Fibroblast of pulmonary artery (primary cell): ENCODE results near the gene SGPL1.

Experiments used
- DNase-seq: peaks from one replicate; pipeline ENCODE4 v3.0.0-alpha.2; 2010; ENCODE audit warnings: low read depth
- H3K4me3 ChIP-seq: replicated peaks from 2 replicates; pipeline ENCODE4 v1.5.1; 2011; ENCODE audit warnings: low read depth, mild to moderate bottlenecking, control low read depth, low read length, moderate library complexity
- TF ChIP-seq, protein P1 (sequence below): IDR thresholded peaks from 2 replicates; pipeline ENCODE4 v1.5.1; 2011; ENCODE audit warnings: mild to moderate bottlenecking, control low read depth, low read length, inconsistent platforms; ENCODE audit errors: missing control alignments

Gene SGPL1

DNA sequence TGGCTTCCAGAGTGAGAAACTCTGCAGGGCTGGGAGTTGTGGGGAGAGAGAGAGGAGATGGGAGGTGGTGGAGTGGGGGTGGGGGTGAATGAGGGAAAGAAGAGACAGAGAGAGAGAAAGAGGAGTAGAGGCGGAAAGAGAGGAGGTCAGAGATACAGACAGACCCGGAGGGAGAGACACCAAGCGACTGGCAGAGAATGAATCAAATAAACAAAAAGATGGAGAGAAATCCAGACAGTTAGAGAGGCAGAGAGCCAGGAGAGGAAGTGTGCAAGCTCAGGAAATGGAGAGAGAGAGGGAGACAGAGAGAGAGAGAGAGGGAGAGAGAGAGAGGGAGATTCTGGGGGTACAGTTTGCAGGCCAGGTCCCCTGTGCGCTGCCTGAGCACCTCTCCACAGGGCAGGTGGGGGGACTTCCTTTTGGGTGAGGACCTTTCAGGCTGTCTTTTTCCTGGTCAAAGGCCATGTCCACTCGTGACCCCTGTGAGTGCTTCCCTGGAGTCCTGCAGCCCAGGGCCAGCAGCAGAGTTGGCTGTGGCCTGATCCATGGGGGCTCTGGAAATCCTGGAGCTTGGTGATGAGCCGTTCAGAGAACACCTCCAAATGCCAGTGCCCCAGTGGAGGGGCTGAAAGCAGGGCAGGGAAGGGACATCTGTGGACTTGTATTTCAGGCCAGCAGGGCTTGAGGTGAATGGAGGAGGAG, 97.6 kb downstream of the SGPL1 start:
- no peak overlapping the region for H3K4me3 ChIP-seq
- no peak for DNase-seq
- TF ChIP-seq, protein P1, sequence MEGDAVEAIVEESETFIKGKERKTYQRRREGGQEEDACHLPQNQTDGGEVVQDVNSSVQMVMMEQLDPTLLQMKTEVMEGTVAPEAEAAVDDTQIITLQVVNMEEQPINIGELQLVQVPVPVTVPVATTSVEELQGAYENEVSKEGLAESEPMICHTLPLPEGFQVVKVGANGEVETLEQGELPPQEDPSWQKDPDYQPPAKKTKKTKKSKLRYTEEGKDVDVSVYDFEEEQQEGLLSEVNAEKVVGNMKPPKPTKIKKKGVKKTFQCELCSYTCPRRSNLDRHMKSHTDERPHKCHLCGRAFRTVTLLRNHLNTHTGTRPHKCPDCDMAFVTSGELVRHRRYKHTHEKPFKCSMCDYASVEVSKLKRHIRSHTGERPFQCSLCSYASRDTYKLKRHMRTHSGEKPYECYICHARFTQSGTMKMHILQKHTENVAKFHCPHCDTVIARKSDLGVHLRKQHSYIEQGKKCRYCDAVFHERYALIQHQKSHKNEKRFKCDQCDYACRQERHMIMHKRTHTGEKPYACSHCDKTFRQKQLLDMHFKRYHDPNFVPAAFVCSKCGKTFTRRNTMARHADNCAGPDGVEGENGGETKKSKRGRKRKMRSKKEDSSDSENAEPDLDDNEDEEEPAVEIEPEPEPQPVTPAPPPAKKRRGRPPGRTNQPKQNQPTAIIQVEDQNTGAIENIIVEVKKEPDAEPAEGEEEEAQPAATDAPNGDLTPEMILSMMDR, result no peak

DNA sequence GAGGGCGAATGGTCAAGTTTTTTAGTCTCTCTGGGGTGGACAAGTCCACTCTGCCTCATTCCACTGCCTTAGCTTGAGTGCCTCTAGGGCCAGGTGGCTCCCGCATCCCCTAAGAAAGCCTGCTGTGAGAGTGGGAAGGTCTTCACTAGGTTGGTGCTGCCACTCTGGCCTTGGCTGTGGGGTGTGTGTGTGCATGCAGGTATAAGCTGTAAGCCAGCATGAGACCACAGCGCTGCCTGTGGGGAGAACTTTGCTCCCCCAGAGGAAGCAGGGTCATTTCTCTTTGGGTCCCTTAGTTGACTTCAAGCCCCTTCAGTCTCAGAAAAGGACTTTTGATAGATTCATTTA, 98.1 kb downstream of the SGPL1 start:
- TF ChIP-seq, protein P1, result no peak
- H3K4me3 ChIP-seq, result no peak overlapping the region
- no peak for DNase-seq

DNA sequence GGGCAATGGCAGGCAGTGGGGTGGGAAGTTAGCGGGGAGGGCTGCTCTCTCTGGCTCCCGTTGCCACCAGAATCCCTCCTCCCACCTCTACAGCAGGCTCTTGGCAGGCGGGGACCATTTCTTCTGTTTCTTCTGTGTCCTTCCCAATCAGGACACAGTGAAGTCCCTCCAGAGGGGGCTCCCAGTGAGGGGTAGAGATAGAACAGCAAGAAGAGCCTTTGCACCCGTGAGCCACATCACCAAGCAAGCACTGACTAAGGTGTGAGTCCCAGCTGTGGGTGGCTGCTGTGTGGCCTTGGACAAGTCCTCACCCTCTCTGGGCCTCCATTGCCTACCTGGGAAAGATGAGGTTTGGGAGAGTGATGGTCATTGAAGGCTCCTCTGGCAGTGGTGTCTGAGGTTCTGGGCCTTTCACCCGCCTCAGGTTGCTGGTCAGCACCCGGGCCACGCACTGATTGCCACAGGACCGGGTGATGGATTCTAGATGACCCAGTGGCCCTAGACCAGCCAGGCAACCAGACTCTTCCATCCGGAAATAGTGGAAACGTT, 98.6 kb downstream of the SGPL1 start:
- no peak overlapping the region for H3K4me3 ChIP-seq
- no peak for DNase-seq
- TF ChIP-seq, protein P1, result no peak

DNA sequence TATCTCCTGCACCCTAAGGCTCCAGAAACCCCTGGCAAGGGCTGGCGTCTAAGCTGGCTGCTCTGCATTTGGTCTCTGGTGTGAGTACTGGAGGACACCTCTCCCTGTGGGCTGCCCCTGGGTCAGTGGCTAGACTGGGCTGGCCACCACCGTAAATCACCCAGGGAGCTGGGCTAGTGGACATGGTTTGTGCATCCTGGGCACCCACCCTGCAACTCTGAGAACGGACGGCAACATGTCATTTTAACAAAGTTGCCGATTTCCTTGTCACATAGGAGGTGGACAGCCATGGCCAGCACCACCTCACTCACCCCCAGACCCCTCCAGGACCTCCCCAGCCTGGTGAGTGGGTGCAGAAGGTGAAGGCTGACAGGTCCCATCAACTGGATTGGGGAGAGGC, 99.5 kb downstream of the SGPL1 start:
- H3K4me3 ChIP-seq, result no peak overlapping the region
- TF ChIP-seq, protein P1, result no peak
- no peak for DNase-seq

DNA sequence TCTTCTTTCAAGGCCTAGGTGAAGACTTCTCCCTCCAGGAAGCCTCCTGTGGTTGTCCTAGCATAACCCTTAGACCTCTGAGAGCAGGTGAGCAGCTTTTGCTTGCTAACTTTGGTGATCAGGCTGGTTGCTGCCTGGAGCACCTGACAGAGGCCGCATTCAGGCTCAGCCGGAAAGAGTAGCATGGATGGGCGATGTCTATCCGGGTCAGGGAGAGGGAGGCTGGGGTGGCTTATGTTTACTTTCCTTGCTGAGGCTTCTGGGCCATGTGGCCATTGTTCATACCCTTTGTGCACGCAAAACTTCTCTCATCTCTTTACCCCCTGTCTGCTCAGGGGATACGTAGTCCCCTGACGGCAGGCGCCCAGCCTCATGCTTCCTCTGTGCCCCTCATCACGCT, 100.1 kb downstream of the SGPL1 start:
- no peak overlapping the region for H3K4me3 ChIP-seq
- no peak for DNase-seq
- TF ChIP-seq, protein P1, result no peak

DNA sequence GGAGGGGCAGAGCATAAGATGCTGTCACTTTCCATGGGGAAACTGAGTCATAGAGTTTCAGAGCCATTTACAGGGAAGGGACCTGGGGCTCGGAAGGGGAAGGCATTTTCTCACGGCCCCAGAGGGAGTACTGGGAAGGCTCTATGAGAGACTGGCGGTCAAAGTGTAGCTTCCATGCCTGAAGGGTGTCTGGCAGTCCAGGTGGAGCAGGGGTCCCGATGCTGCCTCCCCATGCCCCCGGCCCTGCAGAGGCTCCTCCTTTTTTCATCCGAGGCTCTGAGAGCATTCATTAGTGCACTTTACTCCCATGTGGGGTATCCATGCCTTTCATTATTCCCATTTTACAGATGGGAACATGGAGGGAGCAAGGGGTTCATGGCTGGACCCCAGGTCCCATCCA, 100.5 kb downstream of the SGPL1 start:
- TF ChIP-seq, protein P1, result no peak
- H3K4me3 ChIP-seq, result no peak overlapping the region
- DNase-seq, result no peak

DNA sequence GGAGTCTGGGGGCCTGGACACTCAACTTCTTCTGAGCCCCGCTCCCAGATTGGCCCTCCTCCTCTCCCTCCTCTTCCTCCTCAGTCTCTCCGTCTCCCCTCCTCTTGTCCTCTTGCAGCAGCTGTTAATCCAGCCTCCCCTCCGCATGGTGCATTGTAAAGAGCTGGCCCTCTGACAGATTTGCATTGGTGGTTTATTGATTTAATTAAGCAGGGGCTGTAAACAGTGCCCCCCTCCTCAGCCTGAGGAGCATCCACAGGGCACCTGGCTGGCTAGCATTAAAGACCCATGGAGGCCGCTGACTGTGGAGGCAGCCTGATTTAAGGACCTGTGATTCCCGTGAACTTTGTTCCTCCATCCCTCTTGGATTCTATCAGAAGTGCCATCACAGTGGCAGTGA, 101.5 kb downstream of the SGPL1 start:
- no peak for DNase-seq

More for the DNA sequence above, 101.5 kb downstream of the SGPL1 start:
- H3K4me3 ChIP-seq, result no peak overlapping the region
- TF ChIP-seq, protein P1, result no peak
